Fibroblast of upper back skin (primary cell): ENCODE data around the gene F11R.
A peak's percentile ranks its signal among the peaks of the same experiment; 100 is the strongest.
"Not testable (repeated sequence)": the region's sequence is repeated elsewhere in the genome, so short reads cannot be mapped to it uniquely, and the experiment has no call there.

Experiments used
- DNase-seq: peaks from one replicate; pipeline ENCODE4 v3.0.0-alpha.2; 2013

Gene F11R

GRCh38 chr1:161020509-161021164, at the start of gene F11R:
Gene F11R (minus strand): TSS chr1:161021152. CDS start chr1:161021073, 79 bp downstream.
- no peak for DNase-seq

DNA sequence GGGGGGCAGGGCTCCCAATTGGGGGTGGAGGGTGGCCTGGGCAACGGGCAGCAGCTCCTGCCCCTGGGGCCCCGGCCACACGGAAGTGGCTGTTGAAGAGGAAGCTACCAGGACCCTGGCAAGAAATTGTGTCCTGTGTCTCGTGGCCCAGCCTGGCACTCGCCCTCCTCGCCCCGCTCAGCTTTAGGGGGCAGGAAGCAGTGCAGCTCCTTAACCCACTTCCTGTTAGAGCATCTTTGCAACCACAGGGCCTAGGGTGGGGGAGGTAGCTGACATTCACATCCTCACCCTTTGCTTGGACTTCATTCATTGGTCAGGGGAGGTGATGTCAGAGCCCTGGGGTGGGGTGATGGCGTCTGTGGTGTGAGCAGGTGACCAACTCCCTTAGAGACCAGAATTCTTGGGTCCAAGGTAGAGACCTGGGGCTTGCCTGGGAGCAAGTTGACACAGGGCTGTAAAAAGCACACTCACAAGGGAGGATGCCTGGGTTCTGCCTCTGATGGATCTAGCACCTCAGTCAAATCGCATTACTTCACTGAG, 48.8 kb upstream of the F11R start, which contains the start of gene ARHGAP30:
Gene ARHGAP30, minus strand, starts transcription at position 161 of the 540 bp plus-strand sequence. CDS start 267 bp downstream, outside the sequence.
- no peak for DNase-seq

- no peak for DNase-seq
Measured at GRCh38 chr1:161069241-161069640, 48.3 kb upstream of the F11R start.

DNA sequence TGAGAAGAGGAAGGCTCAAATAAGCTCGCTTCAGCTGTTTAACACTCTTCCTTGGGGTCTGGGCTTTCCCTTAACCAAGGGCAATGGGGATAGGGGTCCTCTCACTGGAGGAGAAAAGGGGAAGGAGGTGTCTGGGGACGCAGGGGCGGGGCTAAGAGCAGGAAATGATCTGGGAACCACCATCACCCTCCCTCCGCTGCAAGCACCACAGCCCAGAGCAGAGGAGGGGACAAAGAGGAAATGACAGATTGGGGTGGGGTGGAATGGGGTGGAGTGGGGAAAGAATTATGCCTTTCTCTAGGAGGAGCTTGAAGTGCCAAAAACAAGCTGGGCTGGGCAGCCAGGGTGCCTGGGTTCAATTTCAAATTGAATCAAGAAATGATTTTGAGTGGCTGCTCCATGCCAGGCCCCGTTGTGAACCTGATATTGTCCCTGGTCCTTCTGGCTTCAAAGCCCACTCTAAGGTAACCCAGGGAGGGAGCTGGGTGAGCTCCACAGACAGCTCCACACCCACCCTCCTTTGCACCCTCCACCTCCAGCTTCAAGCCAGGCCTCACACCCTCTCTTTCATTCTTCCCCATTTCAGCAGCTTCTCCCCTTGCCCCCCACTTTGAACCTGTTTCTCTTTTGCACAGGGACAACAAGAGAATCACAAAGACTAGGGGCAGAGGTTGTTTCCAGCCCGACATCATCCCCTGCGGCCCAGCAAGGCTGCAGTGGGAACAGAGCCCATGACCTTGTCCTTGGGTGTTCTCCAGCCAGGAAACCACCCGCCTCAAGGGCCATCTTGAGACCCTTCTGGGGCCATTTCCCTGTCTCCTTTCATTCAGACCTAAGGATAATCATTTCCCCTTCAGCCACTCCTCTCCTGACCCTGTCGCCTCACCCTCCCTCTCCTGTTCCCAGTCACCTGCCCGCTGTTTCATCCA, 47.6 kb upstream of the F11R start:
- no peak for DNase-seq

- no peak for DNase-seq
Measured at GRCh38 chr1:161066694-161067093, 45.7 kb upstream of the F11R start.

DNA sequence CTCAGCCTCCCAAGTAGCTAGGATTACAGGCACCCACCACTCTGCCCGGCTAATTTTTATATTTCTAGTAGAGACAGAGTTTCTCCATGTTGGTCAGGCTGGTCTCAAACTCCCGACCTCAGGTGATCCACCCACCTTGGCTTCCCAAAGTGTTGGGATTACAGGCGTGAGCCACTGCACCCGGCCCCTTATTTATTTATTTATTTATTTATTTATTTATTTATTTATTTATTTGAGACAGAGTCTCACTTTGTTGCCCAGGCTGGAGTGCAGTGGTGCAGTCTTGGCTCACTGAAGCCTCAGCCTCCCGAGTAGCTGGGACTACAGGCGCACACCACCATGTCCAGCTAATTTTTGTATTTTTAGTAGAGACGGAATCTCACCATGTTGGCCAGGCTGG, 44.7 kb upstream of the F11R start:
- DNase-seq, result not testable (repeated sequence)

- not testable (repeated sequence) for DNase-seq
Measured at GRCh38 chr1:161063936-161064335, 43.0 kb upstream of the F11R start.

DNA sequence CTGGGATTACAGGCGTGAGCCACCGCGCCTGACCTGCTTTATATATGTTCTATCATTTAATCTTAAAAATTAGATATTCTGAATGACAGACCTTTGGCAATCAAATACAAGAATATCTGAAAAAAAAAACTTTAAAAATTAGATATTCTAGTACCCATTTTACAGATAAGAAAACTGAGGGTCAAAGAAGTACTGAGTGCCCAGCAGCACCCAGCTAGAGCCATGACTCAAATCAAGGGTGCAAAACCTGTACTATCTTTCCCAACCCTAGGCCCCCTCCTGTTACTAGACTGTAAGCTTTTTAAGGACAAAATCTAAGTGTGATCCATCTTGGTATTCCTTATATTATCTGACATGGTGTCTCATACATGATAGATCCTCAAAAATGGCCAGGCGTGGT, 40.5 kb upstream of the F11R start:
- no peak for DNase-seq

DNA sequence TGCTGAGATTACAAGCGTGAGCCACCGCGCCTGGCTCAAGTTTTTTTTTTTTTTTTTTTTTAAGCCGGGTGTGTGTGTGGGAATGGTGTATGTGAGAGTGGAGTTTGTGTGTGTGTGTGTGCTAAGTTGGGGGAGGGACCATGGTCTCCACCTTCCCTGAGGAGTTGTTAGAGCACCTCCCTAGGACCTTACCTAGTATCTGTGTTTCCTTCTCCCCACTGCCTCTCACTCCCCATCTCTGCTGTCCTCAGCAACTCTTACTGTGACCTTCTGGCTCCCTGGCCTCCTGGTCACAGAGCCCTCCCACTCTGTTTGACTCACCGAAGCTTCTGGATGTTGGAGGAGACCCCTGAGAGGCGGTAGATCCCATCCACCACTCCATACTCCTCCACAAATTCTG, 38.3 kb upstream of the F11R start:
- no peak for DNase-seq

DNA sequence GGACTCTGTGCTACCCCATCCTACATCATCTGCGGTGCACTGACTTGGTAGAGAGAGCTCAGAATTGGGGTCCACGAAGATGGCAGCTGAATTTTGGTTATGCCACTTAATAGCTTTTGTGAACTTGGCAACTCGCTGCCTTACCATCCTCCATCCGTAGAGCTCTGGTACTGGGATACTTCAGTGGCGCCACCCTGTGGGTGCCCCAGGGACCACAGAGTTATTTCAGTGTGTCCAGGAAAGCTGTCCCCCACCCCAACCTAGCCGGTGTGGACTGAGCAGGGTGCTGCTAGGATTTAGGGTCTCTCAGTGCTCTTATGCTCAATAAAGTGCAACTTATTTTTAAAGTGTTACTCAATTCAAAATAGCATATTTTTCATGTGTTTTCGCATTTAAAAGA, 33.9 kb upstream of the F11R start:
- DNase-seq, result no peak

DNA sequence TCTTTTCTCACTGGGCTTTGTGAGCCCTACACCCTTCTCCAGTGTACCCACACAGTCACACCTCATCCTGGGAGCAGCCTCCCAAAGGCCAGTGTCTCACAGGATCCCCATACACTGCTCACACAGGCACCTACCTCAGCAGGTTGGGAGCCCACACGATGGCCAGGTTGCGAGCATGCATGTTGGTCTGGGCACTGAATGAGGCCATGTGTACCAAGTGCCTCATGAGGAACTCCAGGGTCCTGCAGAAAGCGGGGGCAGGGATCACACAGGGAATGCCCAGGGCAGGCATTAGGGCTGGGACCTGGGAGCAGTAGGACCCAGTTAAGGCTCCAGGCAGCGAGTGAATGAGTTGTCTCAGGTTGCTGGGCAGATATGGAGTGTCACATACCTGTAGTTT, 33.3 kb upstream of the F11R start:
- no peak for DNase-seq

GRCh38 chr1:161052899-161053298, 31.9 kb upstream of the F11R start:
- DNase-seq, result no peak

DNA sequence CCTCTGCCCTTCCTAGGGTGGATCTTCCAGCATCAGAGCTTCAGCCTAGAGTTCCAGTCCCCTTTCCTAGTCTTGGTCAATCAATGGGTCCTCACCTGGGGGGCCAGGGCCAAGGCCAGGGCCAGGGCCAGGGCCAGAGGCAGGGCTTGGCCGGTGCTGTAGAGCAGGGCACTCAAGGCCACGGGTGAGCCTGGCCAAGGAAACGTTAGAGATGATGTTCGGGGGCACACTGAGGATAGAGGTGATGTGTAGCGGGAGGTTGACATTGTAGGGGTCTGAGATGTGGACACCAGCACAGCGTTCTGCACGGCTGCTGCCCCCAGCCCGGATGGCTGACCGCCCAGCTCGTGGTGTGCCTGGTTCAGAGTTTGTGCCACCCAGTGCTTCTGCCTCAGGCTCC, 30.3 kb upstream of the F11R start:
- no peak for DNase-seq

DNA sequence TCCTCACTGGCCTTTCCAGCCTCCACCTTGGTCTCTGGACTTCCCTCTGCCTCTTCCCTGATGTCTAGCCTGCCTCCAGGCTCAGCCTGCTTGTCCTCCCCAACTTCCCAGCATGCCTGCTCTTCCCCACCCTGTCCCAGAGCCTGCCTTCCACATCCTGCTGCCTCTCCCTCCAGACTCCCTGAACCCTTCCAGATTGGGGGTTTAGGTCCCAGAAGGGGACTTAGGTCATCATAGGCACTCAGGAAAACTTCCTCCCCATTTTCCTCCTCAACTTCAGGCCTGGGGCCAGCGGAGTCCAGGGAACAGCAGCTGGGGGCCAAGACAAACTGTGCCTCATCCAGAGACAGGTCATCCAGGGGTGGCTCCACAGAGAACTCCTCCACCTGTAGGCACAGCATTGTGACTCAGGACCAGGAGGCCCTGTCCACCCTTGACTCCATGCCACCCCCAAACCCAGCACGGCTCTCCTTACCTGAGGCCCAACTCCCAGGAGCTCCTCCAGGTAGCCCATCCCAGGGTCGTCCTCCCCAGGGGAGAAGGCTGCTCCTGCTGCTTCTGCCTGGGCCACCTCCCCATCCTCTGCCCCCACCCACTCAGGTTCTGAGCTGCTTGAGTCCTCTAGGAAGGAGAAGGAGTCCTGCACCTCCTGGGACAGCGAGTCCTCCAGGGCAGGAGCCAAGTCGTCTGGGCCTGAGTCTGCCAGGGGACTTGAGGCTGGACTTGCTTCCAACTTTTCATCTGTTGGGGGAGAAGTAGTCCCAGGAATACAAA, 28.2 kb upstream of the F11R start:
- DNase-seq, result no peak

DNA sequence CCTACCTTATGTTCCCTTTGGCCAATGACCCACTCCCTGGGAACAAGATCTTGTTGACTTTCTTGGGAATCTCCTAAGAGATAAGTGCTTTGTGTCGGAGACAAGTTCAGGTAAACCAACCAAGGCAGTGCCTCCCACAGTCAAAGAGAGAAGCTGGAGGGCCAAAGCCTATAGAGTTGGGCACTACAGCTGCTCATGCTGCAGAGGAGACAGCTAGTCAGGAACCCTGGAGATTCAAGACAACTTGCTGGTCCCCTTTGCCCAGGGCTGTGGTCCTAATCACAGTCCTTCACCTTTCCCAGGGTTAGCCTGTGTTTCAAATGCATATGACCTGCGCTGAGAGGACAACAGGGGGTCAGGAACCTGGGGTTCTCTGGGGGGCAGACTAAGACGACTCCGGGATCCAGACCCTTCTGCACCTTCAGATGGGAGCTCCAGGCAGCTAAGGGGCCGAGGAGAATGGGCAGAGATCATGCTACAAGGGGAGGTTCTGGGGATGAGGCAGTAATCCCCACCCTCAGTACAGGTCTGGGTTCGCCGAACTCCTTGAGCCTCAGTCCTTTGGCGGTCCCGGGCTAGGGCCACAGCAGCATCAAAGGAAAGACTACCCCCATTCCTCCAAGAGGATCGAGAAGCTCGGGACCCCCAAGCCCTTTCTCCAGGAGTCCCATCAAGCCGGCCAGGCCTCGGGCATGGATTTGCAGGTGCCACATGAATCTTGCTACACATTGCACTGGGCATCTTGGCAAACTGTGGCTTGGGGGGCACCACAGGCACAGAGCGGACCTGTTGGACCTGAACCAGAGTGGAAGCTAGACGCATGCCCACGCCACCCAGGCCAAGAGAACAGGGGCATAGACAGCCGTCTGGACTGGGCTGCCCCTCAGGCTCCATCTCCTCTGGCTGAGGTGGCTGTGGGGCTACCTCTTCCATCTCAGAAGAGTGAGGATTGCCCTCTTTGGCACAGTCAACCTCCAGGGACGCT, 26.8 kb upstream of the F11R start:
- DNase-seq, result no peak

- no peak for DNase-seq
Measured at GRCh38 chr1:161046605-161047228, 25.8 kb upstream of the F11R start.

- DNase-seq, result peak; percentile 95
Measured at GRCh38 chr1:161045736-161046604, 25.0 kb upstream of the F11R start, which contains the start of gene USF1. Gene USF1 (minus strand): TSS chr1:161045977. CDS start chr1:161043275, 2,702 bp downstream.

DNA sequence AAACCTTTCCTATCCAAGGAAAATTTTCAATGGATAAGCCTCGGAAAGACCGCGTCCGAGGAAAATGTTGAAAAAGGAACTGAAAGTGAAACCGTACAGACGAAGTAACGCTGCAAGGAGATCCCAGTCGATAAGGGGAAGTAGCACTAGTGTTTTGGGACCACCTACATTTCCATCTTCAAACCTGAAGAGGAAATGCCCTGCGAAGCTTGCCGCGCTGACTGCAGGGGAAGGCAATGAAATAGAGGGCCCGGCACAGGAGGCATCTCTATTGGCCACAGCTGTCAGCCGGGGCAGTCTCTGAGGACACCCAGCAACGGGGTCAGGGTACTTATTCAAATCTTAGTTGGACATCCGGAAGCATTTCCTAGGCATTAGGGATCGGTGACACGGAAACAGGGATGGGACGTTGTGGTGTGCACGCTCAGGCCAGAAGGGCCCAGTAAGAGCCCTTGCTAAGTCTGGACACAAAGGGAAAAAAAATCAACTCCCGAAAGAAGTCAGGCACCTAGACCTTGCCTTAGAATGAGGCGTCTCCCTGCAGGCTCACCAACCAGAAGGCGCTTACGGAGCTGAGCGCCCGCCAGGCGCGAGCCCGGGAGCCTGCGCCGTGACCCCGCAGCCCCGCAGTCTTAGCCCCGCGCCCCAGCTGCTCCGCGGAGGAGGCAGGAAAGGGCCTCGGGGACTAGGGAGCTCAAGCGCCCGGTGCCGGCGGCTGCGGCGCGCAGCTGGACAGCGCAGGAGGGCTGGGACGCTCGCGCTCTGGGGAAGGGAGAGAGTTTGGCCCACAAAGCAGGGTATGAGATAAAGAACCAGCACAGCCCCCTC, 24.2 kb upstream of the F11R start:
- DNase-seq, result peak; percentile 46

DNA sequence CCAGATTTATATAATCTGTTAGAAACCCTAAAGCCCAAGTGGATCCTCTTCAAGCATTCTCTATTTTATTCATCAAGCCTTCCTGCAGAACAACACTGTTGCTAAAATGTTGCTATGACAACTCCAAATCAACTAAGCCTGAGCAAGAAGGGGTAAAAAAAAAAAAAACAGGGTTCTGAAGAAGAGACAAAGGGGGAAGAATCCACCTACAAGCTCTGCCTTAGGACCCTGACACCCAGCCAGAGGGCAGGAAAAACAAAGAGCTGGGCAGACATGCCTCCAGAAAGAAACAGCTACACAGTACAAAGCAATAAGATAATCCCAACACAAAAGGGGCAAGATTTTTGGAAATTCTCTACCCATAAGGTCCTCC, 23.6 kb upstream of the F11R start:
- no peak for DNase-seq
